Activated CD4-positive, alpha-beta memory T cell treated with anti-CD3 and anti-CD28 coated beads for 36 hours (primary cell): ENCODE measurements around the gene PRTN3. TPM values are rescaled to one million over a fixed set of nuclear protein-coding genes. Genes with fewer than 3 reads are reported as not detected.
"Not testable (repeated sequence)": the region's sequence is repeated elsewhere in the genome, so short reads cannot be mapped to it uniquely, and the experiment has no call there.

Source experiments
- CTCF ChIA-PET: fragments of 350-600 bp; sonication (Branson Sonifier 250); formaldehyde crosslinking; loops from one replicate; lab custom pipeline; 2021; ENCODE audit warnings: antibody characterized with exemption, inconsistent platforms; lab: Charles Lee
- POLR2A ChIA-PET: fragments of 350-600 bp; sonication (Branson Sonifier 250); formaldehyde crosslinking; loops from one replicate; lab custom pipeline; 2021; ENCODE audit warnings: antibody characterized with exemption; lab: Charles Lee
- DNase-seq: peaks from one replicate; pipeline ENCODE4 v3.0.0-alpha.2; 2020
- H3K27ac Mint-ChIP-seq: one replicate; pipeline ENCODE4 v1.8.0; 2021; ENCODE audit warnings: mixed read lengths
- H3K27me3 Mint-ChIP-seq: one replicate; pipeline ENCODE4 v1.8.0; 2021; ENCODE audit warnings: mixed read lengths
- H3K36me3 Mint-ChIP-seq: one replicate; pipeline ENCODE4 v1.8.0; 2021; ENCODE audit warnings: mixed read lengths
- H3K4me1 Mint-ChIP-seq: one replicate; pipeline ENCODE4 v1.8.0; 2021; ENCODE audit warnings: low read depth, mixed read lengths
- H3K4me3 Mint-ChIP-seq: one replicate; pipeline ENCODE4 v1.8.0; 2021; ENCODE audit warnings: mild to moderate bottlenecking, mixed read lengths
- H3K9me3 Mint-ChIP-seq: one replicate; pipeline ENCODE4 v1.8.0; 2021; ENCODE audit warnings: mixed read lengths
- intact Hi-C: fragments of 100-400 bp; cut with micrococcal nuclease; formaldehyde crosslinking; loops from one replicate; pipeline ENCODE4 v1.15.1; 2023
- total RNA-seq, 2 experiments: library from RNA; stranded (reverse); gene quantifications; one replicate each; pipeline ENCODE4 v1.2.3, GENCODE V29; 2021

Gene PRTN3
- total RNA-seq, 2 experiments from 2014 or later, result not detected

DNA sequence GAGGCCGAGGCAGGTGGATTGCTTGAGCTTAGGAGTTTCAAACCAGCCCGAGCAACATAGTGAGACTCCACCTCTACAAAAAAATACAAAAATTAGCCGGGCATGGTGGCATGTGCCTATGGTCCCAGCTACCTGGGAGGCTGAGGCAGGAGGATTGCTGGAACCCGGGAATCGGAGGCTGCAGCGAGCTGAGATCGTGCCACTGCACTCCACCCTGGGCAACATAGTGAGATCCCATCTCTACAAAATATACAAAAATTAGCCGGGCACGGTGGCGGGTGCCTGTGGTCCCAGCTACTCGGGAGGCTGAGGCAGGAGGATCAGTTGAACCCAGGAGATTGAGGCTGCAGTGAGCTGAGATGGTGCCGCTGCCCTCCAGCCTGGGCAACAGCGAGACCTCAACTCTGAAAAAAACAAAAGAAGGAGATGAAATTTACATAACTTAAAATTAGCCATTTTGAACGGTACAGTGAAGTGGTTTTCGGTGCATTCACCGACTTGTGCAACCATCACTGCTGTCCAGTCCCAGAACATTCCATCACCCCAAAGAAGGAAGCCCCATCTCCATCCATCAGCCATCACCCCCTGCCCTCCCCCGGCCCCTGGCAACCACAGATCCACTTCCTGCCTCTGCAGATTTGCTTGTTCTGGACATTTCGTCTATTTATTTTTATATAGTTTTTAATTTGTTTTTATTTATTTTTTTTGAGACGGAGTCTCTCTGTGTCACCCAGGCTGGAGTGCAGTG, 14.7 kb upstream of the PRTN3 start:
- H3K9me3 Mint-ChIP-seq, result no peaks in the 10 kb centered on the region
- no peaks in the 10 kb centered on the region for H3K36me3 Mint-ChIP-seq
- no peaks in the 10 kb centered on the region for H3K4me1 Mint-ChIP-seq
- H3K4me3 Mint-ChIP-seq, result no peak overlapping the region
- intact Hi-C loops, result no loop called here
- H3K27me3 Mint-ChIP-seq, result peaks cover 9% of the 10 kb centered on the region
- no peak overlapping the region for H3K27ac Mint-ChIP-seq
- POLR2A ChIA-PET, result no interaction called here
- DNase-seq, result no peak
- CTCF ChIA-PET, result no interaction called here

DNA sequence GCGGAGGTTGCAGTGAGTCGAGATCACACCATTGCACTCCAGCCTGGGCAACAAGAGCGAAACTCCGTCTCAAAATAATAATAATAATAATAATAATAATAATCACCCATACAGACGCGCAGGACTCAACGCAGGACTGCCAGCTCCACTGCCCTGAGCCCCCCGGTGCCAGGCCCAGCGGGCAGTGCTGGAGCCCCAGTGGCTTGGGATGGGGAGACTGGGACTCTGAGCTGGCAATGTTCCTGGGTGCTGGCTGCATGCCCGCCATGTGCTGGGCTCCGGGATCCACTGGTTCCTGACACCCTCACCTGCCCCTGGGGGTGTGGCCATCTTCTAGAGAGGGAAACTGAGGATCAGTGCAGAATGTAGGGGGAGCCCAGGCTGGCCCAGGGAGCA, 13.5 kb upstream of the PRTN3 start:
- POLR2A ChIA-PET, result no interaction called here
- no peak for DNase-seq
- intact Hi-C loops, result no loop called here
- Mint-ChIP-seq H3K36me3 (no peaks in the 10 kb centered on the region), H3K4me3 (no peak overlapping the region), H3K27me3 (peaks cover 9% of the 10 kb centered on the region), H3K9me3 (no peaks in the 10 kb centered on the region), H3K4me1 (no peaks in the 10 kb centered on the region), H3K27ac (no peak overlapping the region)
- CTCF ChIA-PET, result no interaction called here

- Mint-ChIP-seq H3K4me1 (no peaks in the 10 kb centered on the region), H3K9me3 (no peaks in the 10 kb centered on the region), H3K27me3 (peaks cover 6% of the 10 kb centered on the region), H3K36me3 (no peaks in the 10 kb centered on the region), H3K27ac (no peak within 1 kb of the TSS), H3K4me3 (no peak within 1 kb of the TSS)
- ChIA-PET CTCF (no interaction called here), POLR2A (no interaction called here)
- intact Hi-C loops, result no loop called here
- no peak for DNase-seq
Measured at GRCh38 chr19:827710-828321, 13.0 kb upstream of the PRTN3 start, which contains the start of gene AZU1. Gene AZU1 (plus strand): TSS chr19:827837. CDS start chr19:827847, 10 bp downstream.

DNA sequence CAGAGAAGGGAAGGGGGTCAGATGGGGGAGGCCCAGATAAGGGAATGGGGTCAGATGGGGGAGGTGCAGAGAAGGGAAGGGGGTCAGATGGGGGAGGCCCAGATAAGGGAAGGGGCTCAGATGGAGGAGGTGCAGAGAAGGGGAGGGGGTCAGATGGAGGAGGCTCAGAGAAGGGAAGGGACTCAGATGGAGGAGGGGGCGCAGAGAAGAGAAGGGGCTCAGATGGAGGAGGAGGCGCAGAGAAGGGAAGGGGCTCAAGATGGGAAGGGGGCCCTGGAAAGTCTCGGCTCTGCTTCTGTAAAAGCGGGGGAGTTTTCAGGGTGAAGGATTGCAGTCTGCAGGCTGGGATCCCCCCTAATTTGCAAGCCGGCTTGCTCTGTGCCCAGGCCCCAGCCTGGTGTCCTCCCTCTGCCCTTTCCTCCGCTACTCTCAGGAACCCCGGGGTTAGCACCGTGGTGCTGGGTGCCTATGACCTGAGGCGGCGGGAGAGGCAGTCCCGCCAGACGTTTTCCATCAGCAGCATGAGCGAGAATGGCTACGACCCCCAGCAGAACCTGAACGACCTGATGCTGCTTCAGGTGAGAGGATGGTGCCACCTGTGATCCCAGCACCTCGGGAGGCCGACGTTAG, 11.6 kb upstream of the PRTN3 start:
- Mint-ChIP-seq H3K4me3 (no peak overlapping the region), H3K27ac (no peak overlapping the region), H3K36me3 (no peaks in the 10 kb centered on the region), H3K9me3 (no peaks in the 10 kb centered on the region), H3K27me3 (peaks cover 1% of the 10 kb centered on the region), H3K4me1 (no peaks in the 10 kb centered on the region)
- no peak for DNase-seq
- intact Hi-C loops, result no loop called here
- ChIA-PET CTCF (no interaction called here), POLR2A (no interaction called here)

- Mint-ChIP-seq H3K27me3 (peaks cover 7% of the 10 kb centered on the region), H3K9me3 (no peaks in the 10 kb centered on the region), H3K4me1 (peaks cover 3% of the 10 kb centered on the region), H3K27ac (no peak overlapping the region), H3K4me3 (no peak overlapping the region), H3K36me3 (no peaks in the 10 kb centered on the region)
- intact Hi-C loops, result no loop called here
- DNase-seq, result no peak
- POLR2A ChIA-PET, result no interaction called here
- CTCF ChIA-PET, result interaction anchor here (0.7 kb wide), 1 partner anchor 21 kb away, joined by 3 read pairs; no protein-coding TSS in a partner anchor
Measured at GRCh38 chr19:831407-832369, 9.1 kb upstream of the PRTN3 start.

DNA sequence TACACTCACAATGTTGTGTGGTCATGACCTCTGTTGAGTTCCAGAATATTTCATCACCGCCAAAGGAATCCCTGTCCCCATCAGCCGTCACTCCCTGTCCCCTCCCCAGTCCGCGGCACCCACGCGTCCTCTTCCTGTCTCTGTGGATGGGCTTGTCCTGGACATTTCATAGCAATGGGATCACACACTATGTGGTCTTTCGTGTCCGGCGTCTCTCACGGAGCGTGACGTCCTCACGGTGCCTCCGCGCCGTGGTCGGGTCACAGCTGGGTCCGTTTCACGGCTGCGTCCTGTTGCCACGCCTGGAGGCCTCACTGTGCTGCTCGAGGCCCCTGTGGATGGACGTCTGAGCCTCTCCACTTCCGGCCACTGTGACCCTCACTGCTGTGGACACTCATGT, 6.6 kb upstream of the PRTN3 start:
- Mint-ChIP-seq H3K36me3 (no peaks in the 10 kb centered on the region), H3K4me3 (no peak overlapping the region), H3K9me3 (no peaks in the 10 kb centered on the region), H3K27me3 (peaks cover 7% of the 10 kb centered on the region), H3K27ac (no peak overlapping the region), H3K4me1 (peaks cover 3% of the 10 kb centered on the region)
- no peak for DNase-seq
- ChIA-PET CTCF (no interaction called here), POLR2A (no interaction called here)
- intact Hi-C loops, result no loop called here

GRCh38 chr19:835210-835810, 5.5 kb upstream of the PRTN3 start:
- Mint-ChIP-seq H3K4me1 (peaks cover 3% of the 10 kb centered on the region), H3K27me3 (peaks cover 7% of the 10 kb centered on the region), H3K36me3 (no peaks in the 10 kb centered on the region), H3K4me3 (no peak overlapping the region), H3K27ac (no peak overlapping the region), H3K9me3 (no peaks in the 10 kb centered on the region)
- intact Hi-C loops, result no loop called here
- ChIA-PET POLR2A (no interaction called here), CTCF (no interaction called here)
- DNase-seq, result no peak

DNA sequence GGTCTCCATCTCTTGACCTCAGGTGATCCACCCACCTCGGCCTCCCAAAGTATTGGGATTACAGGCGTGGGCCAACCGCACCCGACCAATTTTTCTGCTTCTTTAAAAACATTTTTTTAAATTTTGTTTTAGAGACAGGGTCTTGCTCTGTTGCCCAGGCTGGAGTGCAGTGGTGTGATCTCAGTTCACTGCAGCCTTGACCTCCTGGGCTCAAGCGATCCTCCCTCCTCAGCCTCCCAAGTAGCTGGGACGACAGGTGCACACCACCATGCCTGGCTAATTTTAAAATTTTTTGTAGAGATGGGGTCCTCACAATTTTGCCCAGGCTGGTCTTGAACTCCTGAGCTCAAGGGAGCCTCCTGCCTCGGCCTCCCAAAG, 2.0 kb downstream of the PRTN3 start:
- DNase-seq, intact Hi-C loops, H3K4me1 Mint-ChIP-seq, H3K4me3 Mint-ChIP-seq, H3K27ac Mint-ChIP-seq, H3K36me3 Mint-ChIP-seq, POLR2A ChIA-PET, H3K9me3 Mint-ChIP-seq: not testable (repeated sequence)
- CTCF ChIA-PET, result interaction anchor here (1.4 kb wide), 1 partner anchor 14 kb away, joined by 3 read pairs; no protein-coding TSS in a partner anchor
- H3K27me3 Mint-ChIP-seq, result peaks cover 31% of the 10 kb centered on the region

DNA sequence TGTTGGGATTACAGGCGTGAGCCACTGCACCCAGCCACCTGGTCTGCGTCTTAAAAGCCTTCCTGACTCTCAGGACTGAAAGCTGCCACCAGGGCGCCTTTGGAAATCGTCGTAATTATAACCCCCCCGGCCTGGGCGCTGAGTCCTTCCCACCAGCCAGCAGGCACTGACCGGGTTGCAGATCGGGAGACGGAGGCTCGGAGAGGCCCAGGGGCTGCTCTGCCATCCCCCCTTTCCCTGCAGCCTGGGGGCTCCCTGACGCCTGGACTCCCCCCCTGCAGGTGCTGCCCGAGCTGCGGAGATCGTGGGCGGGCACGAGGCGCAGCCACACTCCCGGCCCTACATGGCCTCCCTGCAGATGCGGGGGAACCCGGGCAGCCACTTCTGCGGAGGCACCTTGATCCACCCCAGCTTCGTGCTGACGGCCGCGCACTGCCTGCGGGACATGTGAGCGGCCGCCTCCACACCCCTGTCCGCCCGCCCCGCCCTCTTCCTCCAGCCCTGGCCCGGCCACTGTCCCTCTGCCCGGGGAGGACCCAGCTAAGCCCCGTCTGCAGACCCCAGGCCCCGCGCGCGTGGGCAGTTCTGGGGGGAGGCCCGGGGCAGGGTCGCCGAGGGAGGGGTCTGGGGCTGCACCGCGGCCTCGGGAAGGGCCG, 2.5 kb downstream of the PRTN3 start:
- ChIA-PET CTCF (interaction anchor here (1.4 kb wide), 1 partner anchor 13 kb away, joined by 3 read pairs; no protein-coding TSS in a partner anchor), POLR2A (no interaction called here)
- peaks cover 34% of the 10 kb centered on the region for H3K27me3 Mint-ChIP-seq
- no peak overlapping the region for H3K4me3 Mint-ChIP-seq
- H3K27ac Mint-ChIP-seq, result no peak overlapping the region
- no peaks in the 10 kb centered on the region for H3K36me3 Mint-ChIP-seq
- peaks cover 3% of the 10 kb centered on the region for H3K4me1 Mint-ChIP-seq
- H3K9me3 Mint-ChIP-seq, result peaks cover 3% of the 10 kb centered on the region
- DNase-seq, result no peak
- intact Hi-C loops, result no loop called here

DNA sequence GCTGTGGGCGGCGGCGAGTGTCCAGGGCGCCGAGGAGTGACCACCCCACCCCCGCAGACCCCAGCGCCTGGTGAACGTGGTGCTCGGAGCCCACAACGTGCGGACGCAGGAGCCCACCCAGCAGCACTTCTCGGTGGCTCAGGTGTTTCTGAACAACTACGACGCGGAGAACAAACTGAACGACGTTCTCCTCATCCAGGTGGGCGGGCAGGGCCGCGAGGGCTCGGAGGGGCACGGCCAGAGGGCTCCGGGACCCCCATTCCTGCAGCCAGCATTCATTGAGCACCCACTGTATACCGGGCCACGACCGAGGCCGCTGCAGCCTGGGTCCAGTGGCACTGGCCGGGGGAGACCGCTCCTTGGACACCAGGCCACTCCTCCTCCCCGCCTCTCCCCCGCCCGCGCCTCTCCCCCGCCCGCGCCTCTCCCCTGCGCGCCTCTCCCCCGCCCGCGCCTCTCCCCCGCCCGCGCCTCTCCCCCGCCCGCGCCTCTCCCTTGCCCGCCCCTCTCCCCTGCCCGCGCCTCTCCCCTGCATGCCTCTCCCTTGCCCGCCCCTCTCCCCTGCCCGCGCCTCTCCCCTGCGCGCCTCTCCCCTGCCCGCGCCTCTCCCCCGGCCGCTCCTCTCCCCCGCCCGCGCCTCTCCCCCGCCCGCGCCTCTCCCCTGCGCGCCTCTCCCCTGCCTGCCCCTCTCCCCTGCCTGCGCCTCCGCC, 3.2 kb downstream of the PRTN3 start:
- intact Hi-C loops, result no loop called here
- Mint-ChIP-seq H3K27me3 (peaks cover 35% of the 10 kb centered on the region), H3K9me3 (peaks cover 3% of the 10 kb centered on the region), H3K4me3 (no peak overlapping the region), H3K36me3 (no peaks in the 10 kb centered on the region), H3K27ac (no peak overlapping the region), H3K4me1 (peaks cover 3% of the 10 kb centered on the region)
- DNase-seq, result no peak
- ChIA-PET CTCF (no interaction called here), POLR2A (no interaction called here)

DNA sequence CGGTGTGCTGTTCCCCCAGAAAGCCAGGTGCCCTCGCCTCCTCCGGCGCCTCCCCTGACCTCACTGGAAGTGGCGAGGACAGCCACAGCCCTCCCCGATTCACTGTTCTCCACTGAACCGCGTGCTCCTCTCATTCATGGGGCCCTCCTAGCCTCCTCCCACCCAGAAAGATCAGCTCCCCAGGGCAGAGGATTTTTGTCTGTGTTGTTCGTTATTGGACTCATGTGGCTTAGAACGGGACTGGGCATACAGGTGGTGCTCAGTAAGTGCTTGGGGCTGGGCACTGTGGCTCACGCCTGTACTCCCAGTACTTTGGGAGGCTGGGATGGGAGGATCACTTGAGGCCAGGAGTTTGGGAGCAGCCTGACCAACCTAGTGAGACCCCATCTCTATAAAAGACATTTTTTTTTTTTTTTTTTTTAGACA, 3.8 kb downstream of the PRTN3 start:
- CTCF ChIA-PET, result no interaction called here
- H3K4me3 Mint-ChIP-seq, result no peak overlapping the region

More for the DNA sequence above, 3.8 kb downstream of the PRTN3 start:
- Mint-ChIP-seq H3K27ac (no peak overlapping the region), H3K27me3 (peaks cover 37% of the 10 kb centered on the region), H3K36me3 (no peaks in the 10 kb centered on the region), H3K4me1 (peaks cover 3% of the 10 kb centered on the region), H3K9me3 (peaks cover 3% of the 10 kb centered on the region)
- POLR2A ChIA-PET, result no interaction called here
- intact Hi-C loops, result no loop called here
- DNase-seq, result no peak
